GM18951 (cell line): ENCODE results near the gene THBS4.

Source experiments
- POLR2A ChIP-seq: IDR thresholded peaks from 4 replicates; pipeline ENCODE4 v1.6.1; 2011; ENCODE audit warnings: mild to moderate bottlenecking; ENCODE audit not compliant: insufficient read length, insufficient read depth; ENCODE audit errors: extremely low read depth
- in situ Hi-C: fragments of 300-500 bp; cut with MboI; formaldehyde crosslinking; loops from one replicate; pipeline ENCODE4 v1.12.0; 2022; ENCODE audit warnings: low sequenced_read_pairs, mixed read lengths, inconsistent platforms; ENCODE audit not compliant: unreplicated experiment

Gene THBS4

GRCh38 chr5:80125022-80125961, 90.1 kb downstream of the THBS4 start:
- TF ChIP-seq POLR2A, result no peak
- in situ Hi-C loops, result no loop called here

DNA sequence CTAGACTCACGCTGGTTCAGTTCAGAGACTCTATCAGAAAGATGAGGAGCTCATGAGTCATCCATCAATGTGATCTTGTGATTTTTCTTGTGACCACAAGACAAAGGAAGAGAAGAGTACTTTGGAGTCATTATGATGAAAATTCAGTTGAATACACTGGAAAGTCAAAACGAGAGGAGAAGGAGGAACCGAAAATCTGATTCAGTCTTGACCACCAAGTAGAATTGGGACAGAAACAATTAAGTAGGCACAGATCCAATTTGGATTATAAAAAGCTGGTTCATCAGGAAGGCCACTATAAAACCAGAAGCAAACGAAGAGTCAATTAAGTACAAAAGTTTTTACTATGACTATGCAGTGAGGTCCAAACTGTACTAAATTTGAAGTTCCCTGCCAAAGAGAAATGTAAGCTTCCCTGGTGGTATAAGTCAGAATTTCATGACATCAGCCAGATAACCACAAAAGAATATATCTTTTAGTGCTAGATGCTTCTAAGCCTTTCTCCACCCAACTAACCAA, 90.9 kb downstream of the THBS4 start:
- in situ Hi-C loops, result no loop called here
- TF ChIP-seq POLR2A, result no peak

DNA sequence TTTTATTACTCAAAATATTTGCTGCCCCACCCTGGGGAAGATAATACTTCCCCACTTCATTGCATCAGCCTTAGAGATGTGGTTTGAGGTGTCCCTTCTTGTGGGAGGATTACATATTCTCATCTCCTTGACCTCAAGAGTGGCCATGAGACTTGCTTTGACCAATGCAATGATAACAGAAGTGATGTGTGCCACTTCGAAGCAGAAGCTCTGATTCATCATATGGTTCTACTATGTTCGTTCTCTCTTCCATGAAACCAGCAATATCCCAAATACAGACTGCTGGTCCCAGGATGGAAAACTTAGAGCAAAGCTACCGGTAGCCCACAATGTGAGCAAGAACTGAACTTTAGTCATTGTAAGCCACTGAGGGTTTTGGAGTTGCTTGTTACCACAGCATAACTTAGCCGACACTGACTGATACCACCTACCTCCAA, 92.0 kb downstream of the THBS4 start:
- no peak for TF ChIP-seq POLR2A
- in situ Hi-C loops, result no loop called here

- in situ Hi-C loops, result no loop called here
- no peak for TF ChIP-seq POLR2A
These were observed 93.0 kb downstream of the THBS4 start for GRCh38 chr5:80128141-80128540.

GRCh38 chr5:80129146-80129545, 94.0 kb downstream of the THBS4 start:
- in situ Hi-C loops, result no loop called here
- TF ChIP-seq POLR2A, result no peak
